Gastroesophageal sphincter (tissue), 3 donors: ENCODE data around the gene LYRM4.

Source experiments
- CTCF ChIP-seq, 4 experiments: fragments of 200-600 bp in 2 of 4; fragments of 450-650 bp in 2 of 4; sonication (generic) in 1 of 4; IDR thresholded peaks; one replicate each; pipeline ENCODE4 v1.5.1; 2017 to 2019; ENCODE audit warnings: antibody characterized with exemption in 4 of 4, mild to moderate bottlenecking in 2 of 4, moderate library complexity in 2 of 4
- EP300 ChIP-seq: sonication (generic); formaldehyde crosslinking; IDR thresholded peaks from one replicate; pipeline ENCODE4 v1.6.1; 2017; ENCODE audit warnings: antibody characterized with exemption, mild to moderate bottlenecking
- POLR2AphosphoS5 ChIP-seq: sonication (generic); formaldehyde crosslinking; IDR thresholded peaks from one replicate; pipeline ENCODE4 v1.6.1; 2017; ENCODE audit warnings: antibody characterized with exemption

- peak; percentile 60 for TF ChIP-seq POLR2AphosphoS5
- TF ChIP-seq CTCF (IDR thresholded peaks at IDR 0.05): no peak
- no peak for TF ChIP-seq EP300
Measured at GRCh38 chr6:5205877-5206850, 54.6 kb downstream of the LYRM4 start.
